ENCODE results near the gene TMEM128. TPM values are rescaled to one million over a fixed set of nuclear protein-coding genes. Genes with fewer than 3 reads are reported as not detected.

Gene TMEM128
- total and polyA plus RNA-seq, 2 of the 13 experiments (the other 11 are each of a cell fraction or from before 2014, with no cell fraction given), result 19.4 to 27.9 TPM

- TF ChIP-seq SNAPC2 (CRISPR knock-in tag; IDR thresholded peaks at IDR 0.05), result no peak
- peak; percentile 91 for TF ChIP-seq GATAD2A (CRISPR knock-in tag; IDR thresholded peaks at IDR 0.05)
- no peak for TF ChIP-seq ZNF75D (CRISPR knock-in tag; IDR thresholded peaks at IDR 0.05; ENCODE audit: borderline replicate concordance)
- 0 out of 2 replicates have a peak, but pooled peaks have one; percentile 40 for TF ChIP-seq TSC22D2 (CRISPR knock-in tag; IDR thresholded peaks at IDR 0.05; ENCODE audit: borderline replicate concordance)
- TF ChIP-seq MAZ (IDR thresholded peaks at IDR 0.05; ENCODE audit: borderline replicate concordance, low read depth, low read length), result 0 out of 2 replicates have a peak, but pooled peaks have one; percentile 39
- no peak for TF ChIP-seq MAZ (CRISPR knock-in tag; IDR thresholded peaks at IDR 0.05; ENCODE audit: low read depth)
- no peak for TF ChIP-seq ZNF740 (CRISPR knock-in tag; IDR thresholded peaks at IDR 0.05)
- TF ChIP-seq RBFOX2 (IDR thresholded peaks at IDR 0.05; ENCODE audit: low read depth, low read length), result no peak
- TF ChIP-seq MED13 (CRISPR knock-in tag; IDR thresholded peaks at IDR 0.05), result peak; percentile 82; the same call in 1 of the 2 replicates
- TF ChIP-seq ZNF337 (CRISPR knock-in tag; IDR thresholded peaks at IDR 0.05; ENCODE audit: borderline replicate concordance, low read depth), result no peak
- TF ChIP-seq LCORL (IDR thresholded peaks at IDR 0.05), result peak; percentile 53; the same call in 1 of the 2 replicates
- TF ChIP-seq LCORL (CRISPR knock-in tag; IDR thresholded peaks at IDR 0.05), result peak; percentile 78; the same call in 1 of the 2 replicates
- no peak for TF ChIP-seq DNMT3B (CRISPR knock-in tag; conservative IDR thresholded peaks at IDR 0.05)
- no peak for TF ChIP-seq SNAPC5 (CRISPR knock-in tag; IDR thresholded peaks at IDR 0.05; ENCODE audit: borderline replicate concordance)
- TF ChIP-seq ZNF275 (CRISPR knock-in tag; IDR thresholded peaks at IDR 0.05; ENCODE audit: borderline replicate concordance), result no peak
- peak; percentile 94 for TF ChIP-seq DPF2 (CRISPR knock-in tag; IDR thresholded peaks at IDR 0.05; ENCODE audit: borderline replicate concordance, low read depth)
- no peak for TF ChIP-seq DBP (CRISPR knock-in tag; IDR thresholded peaks at IDR 0.05; ENCODE audit: not compliant biosample characterization)
- TF ChIP-seq ZBTB8A (CRISPR knock-in tag; IDR thresholded peaks at IDR 0.05; ENCODE audit: borderline replicate concordance, low read depth), result no peak
- peak; percentile 92 for TF ChIP-seq ISL2 (CRISPR knock-in tag; IDR thresholded peaks at IDR 0.05)
- no peak for TF ChIP-seq KLF11 (CRISPR knock-in tag; IDR thresholded peaks at IDR 0.05)
- TF ChIP-seq ZNF766 (CRISPR knock-in tag; IDR thresholded peaks at IDR 0.05; ENCODE audit: borderline replicate concordance), result no peak
- no peak for TF ChIP-seq ZNF296 (CRISPR knock-in tag; conservative IDR thresholded peaks at IDR 0.05)
- TF ChIP-seq XBP1 (CRISPR knock-in tag; IDR thresholded peaks at IDR 0.05), result no peak
- TF ChIP-seq GLI4 (CRISPR knock-in tag; IDR thresholded peaks at IDR 0.05; ENCODE audit: borderline replicate concordance), result no peak
- TF ChIP-seq THRA (CRISPR knock-in tag; IDR thresholded peaks at IDR 0.05; ENCODE audit: borderline replicate concordance), result peak; percentile 96; the same call in 1 of the 2 replicates
- TF ChIP-seq ZNF790 (CRISPR knock-in tag; IDR thresholded peaks at IDR 0.05; ENCODE audit: borderline replicate concordance), result no peak
Measured at GRCh38 chr4:4259484-4260100, 11.6 kb upstream of the TMEM128 start (continued).

Data from HepG2 (cell line).